Epidermal melanocyte (primary cell): ENCODE measurements around the gene ZNF117.
"Not testable (repeated sequence)": the region's sequence is repeated elsewhere in the genome, so short reads cannot be mapped to it uniquely, and the experiment has no call there.

ENCODE experiments used
- DNase-seq: peaks from one replicate; pipeline ENCODE4 v3.0.0; 2011; ENCODE audit warnings: low spot score; ENCODE audit not compliant: insufficient read length

ZNF117 gene

GRCh38 chr7:64997164-64997908 lies 6.5 kb upstream of the ZNF117 start:
- DNase-seq, result no peak

- DNase-seq, result no peak
These were observed 5.5 kb upstream of the ZNF117 start for GRCh38 chr7:64996305-64996704.

GRCh38 chr7:64993901-64994300 lies 3.1 kb upstream of the ZNF117 start:
- DNase-seq, result no peak

- no peak for DNase-seq
These were observed 2.1 kb upstream of the ZNF117 start for GRCh38 chr7:64992971-64993370.

GRCh38 chr7:64990216-64990615 lies 620 bp downstream of the ZNF117 start:
- DNase-seq, result no peak

- DNase-seq, result no peak
These were observed 12.2 kb downstream of the ZNF117 start for GRCh38 chr7:64978497-64979203.

GRCh38 chr7:64965594-64965993 lies 25.2 kb downstream of the ZNF117 start:
- DNase-seq, result no peak

- DNase-seq, result no peak
These were observed 31.6 kb downstream of the ZNF117 start for GRCh38 chr7:64959072-64959747.

- DNase-seq, result peak; percentile 69
These were observed 39.5 kb downstream of the ZNF117 start for GRCh38 chr7:64951250-64951848.

GRCh38 chr7:64950673-64951072 lies 40.2 kb downstream of the ZNF117 start:
- DNase-seq, result not testable (repeated sequence)

- DNase-seq, result not testable (repeated sequence)
These were observed 42.1 kb downstream of the ZNF117 start for GRCh38 chr7:64948774-64949173.

GRCh38 chr7:64947252-64948000 lies 43.4 kb downstream of the ZNF117 start:
- DNase-seq, result no peak

- DNase-seq, result no peak
These were observed 44.1 kb downstream of the ZNF117 start for GRCh38 chr7:64946772-64947171.

- DNase-seq, result no peak
These were observed 45.2 kb downstream of the ZNF117 start for GRCh38 chr7:64945503-64946175.

GRCh38 chr7:64944667-64945502 lies 46.0 kb downstream of the ZNF117 start:
- DNase-seq, result not testable (repeated sequence)

GRCh38 chr7:64940021-64940420 lies 50.8 kb downstream of the ZNF117 start:
- DNase-seq, result not testable (repeated sequence)

GRCh38 chr7:64938540-64938939 lies 52.3 kb downstream of the ZNF117 start:
- no peak for DNase-seq

GRCh38 chr7:64934478-64934877 lies 56.4 kb downstream of the ZNF117 start:
- no peak for DNase-seq
